ENCODE measurements around the gene WLS.

Gene WLS

GRCh38 chr1:68085752-68086151 is 146.6 kb downstream of the WLS start:
- Histone ChIP-seq H3K9me3 (ENCODE audit: control insufficient read depth in 5 of 5, low read length in 5 of 5) (peaks cover 0 to 5% (median 0%) of the 10 kb centered on the region in 5 donors), H3K36me3 (ENCODE audit: control insufficient read depth in 5 of 5, insufficient read depth in 5 of 5, low read length in 5 of 5) (no peaks in the 10 kb centered on the region), H3K27ac (ENCODE audit: low read depth, low read length) (no peak overlapping the region), H3K9ac (ENCODE audit: low read length in 5 of 5) (no peak overlapping the region), H3K4me3 (ENCODE audit: low read depth in 1 of 5, low read length in 5 of 5) (no peak overlapping the region), H3K27me3 (ENCODE audit: control insufficient read depth in 5 of 5, insufficient read depth in 4 of 5, low read length in 5 of 5) (no peaks in the 10 kb centered on the region), H3K4me1 (ENCODE audit: control insufficient read depth in 5 of 5, insufficient read depth in 5 of 5, low read length in 5 of 5) (no peaks in the 10 kb centered on the region)

GRCh38 chr1:68083686-68084085 is 148.6 kb downstream of the WLS start:
- H3K9ac ChIP-seq (ENCODE audit: low read length in 5 of 5): no peak overlapping the region
- no peaks in the 10 kb centered on the region for H3K27me3 ChIP-seq (ENCODE audit: control insufficient read depth in 5 of 5, insufficient read depth in 4 of 5, low read length in 5 of 5)
- no peaks in the 10 kb centered on the region for H3K36me3 ChIP-seq (ENCODE audit: control insufficient read depth in 5 of 5, insufficient read depth in 5 of 5, low read length in 5 of 5)
- H3K4me1 ChIP-seq (ENCODE audit: control insufficient read depth in 5 of 5, insufficient read depth in 5 of 5, low read length in 5 of 5): no peaks in the 10 kb centered on the region
- peaks cover 0 to 5% (median 0%) of the 10 kb centered on the region in 5 donors for H3K9me3 ChIP-seq (ENCODE audit: control insufficient read depth in 5 of 5, low read length in 5 of 5)
- H3K4me3 ChIP-seq (ENCODE audit: low read depth in 1 of 5, low read length in 5 of 5): no peak overlapping the region
- no peak overlapping the region for H3K27ac ChIP-seq (ENCODE audit: low read depth, low read length)

DNA sequence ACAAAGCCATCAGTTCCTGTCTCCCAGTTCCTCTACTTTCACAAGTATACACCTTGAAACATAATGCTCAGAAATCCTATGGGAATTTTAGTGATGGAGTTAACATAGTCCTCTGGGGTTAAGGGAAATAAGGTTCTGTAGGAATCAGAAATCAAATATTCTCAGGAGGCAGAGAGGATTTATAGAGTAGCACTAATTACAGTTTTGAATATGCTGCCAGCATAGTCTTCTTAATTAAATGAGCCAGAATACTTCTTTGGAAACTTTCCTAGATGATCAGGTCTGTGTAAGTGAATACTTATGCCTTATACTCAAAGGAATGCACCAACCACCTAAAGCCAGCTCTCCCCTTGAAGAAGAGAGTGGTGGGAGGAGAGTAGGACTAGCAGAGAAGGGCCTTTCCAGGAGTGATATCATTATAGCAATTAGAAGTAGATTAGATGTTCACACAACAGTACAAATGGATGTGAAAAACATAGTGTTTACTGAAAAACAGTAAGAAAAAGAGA is 150.5 kb downstream of the WLS start:
- peaks cover 0 to 5% (median 0%) of the 10 kb centered on the region in 5 donors for H3K9me3 ChIP-seq (ENCODE audit: control insufficient read depth in 5 of 5, low read length in 5 of 5)
- no peak overlapping the region for H3K4me3 ChIP-seq (ENCODE audit: low read depth in 1 of 5, low read length in 5 of 5)
- H3K9ac ChIP-seq (ENCODE audit: low read length in 5 of 5): no peak overlapping the region
- no peaks in the 10 kb centered on the region for H3K27me3 ChIP-seq (ENCODE audit: control insufficient read depth in 5 of 5, insufficient read depth in 4 of 5, low read length in 5 of 5)
- no peak overlapping the region for H3K27ac ChIP-seq (ENCODE audit: low read depth, low read length)
- H3K36me3 ChIP-seq (ENCODE audit: control insufficient read depth in 5 of 5, insufficient read depth in 5 of 5, low read length in 5 of 5): no peaks in the 10 kb centered on the region
- H3K4me1 ChIP-seq (ENCODE audit: control insufficient read depth in 5 of 5, insufficient read depth in 5 of 5, low read length in 5 of 5): no peaks in the 10 kb centered on the region

GRCh38 chr1:68078647-68079046 is 153.7 kb downstream of the WLS start:
- Histone ChIP-seq H3K36me3 (ENCODE audit: control insufficient read depth in 5 of 5, insufficient read depth in 5 of 5, low read length in 5 of 5) (no peaks in the 10 kb centered on the region), H3K4me1 (ENCODE audit: control insufficient read depth in 5 of 5, insufficient read depth in 5 of 5, low read length in 5 of 5) (no peaks in the 10 kb centered on the region), H3K9me3 (ENCODE audit: control insufficient read depth in 5 of 5, low read length in 5 of 5) (peaks cover 0 to 7% (median 0%) of the 10 kb centered on the region in 5 donors), H3K27me3 (ENCODE audit: control insufficient read depth in 5 of 5, insufficient read depth in 4 of 5, low read length in 5 of 5) (no peaks in the 10 kb centered on the region), H3K4me3 (ENCODE audit: low read depth in 1 of 5, low read length in 5 of 5) (no peak overlapping the region), H3K27ac (ENCODE audit: low read depth, low read length) (no peak overlapping the region), H3K9ac (ENCODE audit: low read length in 5 of 5) (no peak overlapping the region)

Data from subcutaneous abdominal adipose tissue (tissue), 5 donors.